ENCODE data around the gene RAX.

The RAX gene

DNA sequence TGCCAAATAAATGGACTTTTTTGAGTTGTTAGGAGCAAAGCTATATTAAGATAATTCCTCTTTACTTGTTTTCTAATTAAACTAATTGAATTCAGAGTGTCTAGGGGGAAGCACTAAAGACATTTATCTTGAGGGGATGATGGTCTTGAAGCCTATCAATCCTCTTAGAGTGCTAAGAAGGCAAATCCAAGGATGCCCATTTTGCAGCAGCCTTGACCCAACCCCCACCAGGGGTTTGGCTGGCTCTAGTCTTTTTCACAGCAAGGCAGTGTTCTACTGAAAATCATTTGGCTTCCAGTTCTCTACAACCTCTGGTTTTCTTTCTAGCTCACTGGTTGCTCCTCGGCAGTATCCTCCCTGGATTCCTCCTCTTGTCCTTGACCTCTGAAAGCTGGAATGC is 6.5 kb upstream of the RAX start:
- no peak overlapping the region for H3K4me3 Mint-ChIP-seq
- H3K27me3 Mint-ChIP-seq = peaks cover 39% of the 10 kb centered on the region
- H3K4me1 Mint-ChIP-seq (ENCODE audit: low read depth) = no peaks in the 10 kb centered on the region
- H3K9me3 Mint-ChIP-seq (ENCODE audit: low read depth) = no peaks in the 10 kb centered on the region
- no peaks in the 10 kb centered on the region for H3K36me3 Mint-ChIP-seq
- H3K27ac Mint-ChIP-seq = no peak overlapping the region

DNA sequence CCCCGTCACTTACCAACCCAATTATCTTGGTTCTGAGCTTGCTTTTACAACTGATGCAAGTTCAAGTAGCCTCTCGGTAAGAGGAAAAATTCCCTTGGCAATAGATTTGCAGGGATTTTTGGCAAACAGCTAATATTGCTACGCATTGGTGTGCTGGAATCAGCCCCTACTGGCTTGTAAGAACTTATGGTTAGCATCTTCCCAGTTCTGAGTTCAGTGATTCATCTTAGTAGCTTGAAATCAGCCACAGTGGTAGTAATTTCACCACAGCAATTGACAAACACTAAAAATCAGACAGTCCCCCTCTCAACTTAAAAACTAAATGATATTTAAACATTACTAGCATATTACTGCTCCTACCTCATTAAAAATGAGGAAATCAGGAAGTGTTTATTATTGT is 5.9 kb upstream of the RAX start:
- H3K9me3 Mint-ChIP-seq (ENCODE audit: low read depth) = no peaks in the 10 kb centered on the region
- H3K27ac Mint-ChIP-seq = no peak overlapping the region
- no peak overlapping the region for H3K4me3 Mint-ChIP-seq
- peaks cover 41% of the 10 kb centered on the region for H3K27me3 Mint-ChIP-seq
- no peaks in the 10 kb centered on the region for H3K36me3 Mint-ChIP-seq
- H3K4me1 Mint-ChIP-seq (ENCODE audit: low read depth) = peaks cover 1% of the 10 kb centered on the region

DNA sequence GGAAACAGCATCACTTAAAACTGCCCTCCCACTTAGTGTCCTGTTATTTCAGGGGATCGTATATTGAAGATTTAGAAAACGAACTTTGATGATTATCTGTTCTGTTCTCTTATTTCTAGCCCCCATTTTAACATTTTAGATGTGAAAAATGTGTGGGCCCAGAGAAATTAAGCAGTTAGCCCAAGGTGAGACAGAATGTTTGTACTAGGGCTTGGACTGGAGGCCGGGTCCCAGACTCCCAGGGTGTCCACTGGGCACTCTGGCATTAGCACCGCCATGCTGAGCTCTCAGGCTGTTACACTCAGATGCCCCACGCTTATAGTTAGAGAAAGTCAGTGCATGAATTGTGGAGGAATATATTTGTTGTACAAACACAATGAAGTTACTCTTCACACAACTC is 5.5 kb upstream of the RAX start:
- Mint-ChIP-seq H3K4me3 (no peak overlapping the region), H3K36me3 (no peaks in the 10 kb centered on the region), H3K4me1 (ENCODE audit: low read depth) (peaks cover 3% of the 10 kb centered on the region), H3K27ac (no peak overlapping the region), H3K27me3 (peaks cover 42% of the 10 kb centered on the region), H3K9me3 (ENCODE audit: low read depth) (no peaks in the 10 kb centered on the region)

DNA sequence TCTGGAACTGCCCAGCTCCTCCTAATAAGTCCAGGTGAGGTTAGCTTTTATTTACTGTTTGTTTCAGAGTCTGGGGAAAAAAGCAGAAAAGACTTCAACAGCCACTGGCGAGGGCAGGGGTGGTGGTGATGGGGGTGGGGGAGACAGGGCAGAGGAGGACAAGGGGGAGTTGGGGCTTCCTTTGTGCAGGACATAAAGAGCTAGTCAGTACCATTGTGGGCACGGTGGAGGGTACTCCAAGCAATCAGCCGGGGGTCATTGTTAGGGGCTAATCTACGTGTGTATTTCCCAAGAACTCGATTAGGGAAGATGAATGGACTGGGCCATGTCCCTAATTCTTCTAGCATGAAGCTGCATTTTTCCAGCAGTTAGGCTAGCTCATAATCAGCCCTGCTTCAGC is 2.8 kb upstream of the RAX start:
- Mint-ChIP-seq H3K27ac (no peak overlapping the region), H3K9me3 (ENCODE audit: low read depth) (no peaks in the 10 kb centered on the region), H3K4me1 (ENCODE audit: low read depth) (peaks cover 9% of the 10 kb centered on the region), H3K36me3 (no peaks in the 10 kb centered on the region), H3K27me3 (peaks cover 41% of the 10 kb centered on the region), H3K4me3 (no peak overlapping the region)

DNA sequence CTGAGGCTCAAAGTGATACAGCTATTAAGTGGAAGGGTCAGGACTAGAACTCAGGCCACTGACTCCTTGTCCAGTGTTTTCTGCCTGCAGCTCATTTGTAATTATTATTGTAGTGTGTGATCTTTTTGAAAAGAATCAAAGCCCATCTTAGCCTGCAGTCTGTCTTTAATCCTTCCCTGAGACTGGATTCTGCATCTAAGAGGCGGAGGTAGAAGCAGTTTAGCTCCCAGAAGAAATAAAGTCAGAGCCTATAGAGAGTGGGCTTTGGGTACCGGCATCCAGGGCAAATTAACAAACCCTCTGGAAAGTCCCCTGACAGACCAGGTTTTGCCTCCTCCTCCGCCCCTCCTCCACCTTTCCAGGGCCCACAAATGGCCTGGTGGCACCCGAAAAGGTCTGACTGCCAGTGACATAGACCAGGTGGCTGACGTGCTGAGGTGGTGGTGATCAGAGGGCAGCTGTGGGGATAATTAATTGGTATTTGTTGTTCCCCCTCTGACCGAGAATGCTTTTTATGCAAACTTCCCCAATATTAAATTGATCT is 2.2 kb upstream of the RAX start:
- no peak overlapping the region for H3K4me3 Mint-ChIP-seq
- H3K27me3 Mint-ChIP-seq = peaks cover 41% of the 10 kb centered on the region
- H3K27ac Mint-ChIP-seq = no peak overlapping the region
- peaks cover 12% of the 10 kb centered on the region for H3K4me1 Mint-ChIP-seq (ENCODE audit: low read depth)
- no peaks in the 10 kb centered on the region for H3K36me3 Mint-ChIP-seq
- no peaks in the 10 kb centered on the region for H3K9me3 Mint-ChIP-seq (ENCODE audit: low read depth)

DNA sequence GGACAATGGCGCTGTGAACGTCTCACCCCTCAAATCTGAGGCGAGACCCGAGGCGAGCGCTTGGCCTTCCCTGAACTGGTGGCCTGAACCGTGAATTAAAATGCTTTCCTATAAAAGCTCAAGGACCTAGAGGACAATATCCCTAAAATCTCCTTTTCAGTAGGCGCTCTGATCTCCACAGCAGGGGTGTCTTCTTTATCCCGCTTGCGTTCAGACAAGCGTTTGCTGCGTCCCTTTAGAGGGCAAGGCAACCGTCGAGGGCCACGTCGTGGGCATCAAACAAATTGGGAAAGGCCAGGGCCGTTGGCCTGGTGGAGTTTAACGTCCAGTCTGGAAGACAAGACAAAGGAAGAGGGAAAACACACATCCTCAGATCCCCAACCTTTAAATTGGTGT is 1.3 kb upstream of the RAX start:
- H3K4me3 Mint-ChIP-seq = no peak overlapping the region
- H3K27me3 Mint-ChIP-seq = peaks cover 46% of the 10 kb centered on the region
- no peaks in the 10 kb centered on the region for H3K36me3 Mint-ChIP-seq
- H3K27ac Mint-ChIP-seq = no peak overlapping the region
- no peaks in the 10 kb centered on the region for H3K9me3 Mint-ChIP-seq (ENCODE audit: low read depth)
- H3K4me1 Mint-ChIP-seq (ENCODE audit: low read depth) = peaks cover 16% of the 10 kb centered on the region

DNA sequence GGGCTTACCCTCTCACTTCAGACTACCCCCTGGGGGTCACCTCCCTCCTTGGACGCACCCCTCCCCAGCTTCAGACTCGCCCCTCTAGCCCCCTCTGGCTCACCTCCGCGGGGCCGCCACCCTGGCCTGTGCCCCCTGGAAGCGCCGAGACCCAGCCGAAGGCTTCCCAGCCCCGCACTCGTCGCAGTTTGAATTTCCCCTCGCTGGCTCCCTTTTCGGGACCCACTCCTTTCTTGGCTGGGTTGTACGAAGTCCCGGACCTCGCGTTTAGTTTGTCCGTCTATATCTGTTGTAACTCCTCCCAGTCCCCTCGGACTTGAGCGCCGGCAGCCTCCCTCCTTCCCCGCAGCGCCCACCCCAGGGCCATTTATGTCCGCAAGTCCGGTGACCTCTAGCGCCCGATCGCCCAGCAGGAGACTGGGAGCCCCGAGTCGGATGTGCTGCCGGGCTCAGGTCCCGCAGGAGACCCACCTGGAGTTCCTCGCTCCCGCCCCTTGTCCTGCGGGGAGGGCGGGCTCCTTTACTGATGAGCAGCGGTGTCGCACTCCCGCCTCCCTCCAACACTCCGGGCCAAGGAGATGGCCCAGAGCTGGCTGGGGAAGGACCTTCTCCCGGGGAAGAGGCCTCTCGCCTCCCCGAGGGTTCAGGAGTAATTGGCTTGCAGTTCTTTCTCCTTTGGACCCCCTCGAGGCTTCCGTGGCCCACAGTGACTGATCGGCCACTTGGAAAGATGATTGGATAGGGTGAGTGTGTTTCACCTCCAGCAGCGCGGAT is 692 bp upstream of the RAX start:
- H3K27ac Mint-ChIP-seq = no peak overlapping the region
- no peaks in the 10 kb centered on the region for H3K36me3 Mint-ChIP-seq
- H3K4me3 Mint-ChIP-seq = peak overlapping the region; percentile 52
- peaks cover 16% of the 10 kb centered on the region for H3K4me1 Mint-ChIP-seq (ENCODE audit: low read depth)
- H3K9me3 Mint-ChIP-seq (ENCODE audit: low read depth) = no peaks in the 10 kb centered on the region
- H3K27me3 Mint-ChIP-seq = peaks cover 46% of the 10 kb centered on the region

DNA sequence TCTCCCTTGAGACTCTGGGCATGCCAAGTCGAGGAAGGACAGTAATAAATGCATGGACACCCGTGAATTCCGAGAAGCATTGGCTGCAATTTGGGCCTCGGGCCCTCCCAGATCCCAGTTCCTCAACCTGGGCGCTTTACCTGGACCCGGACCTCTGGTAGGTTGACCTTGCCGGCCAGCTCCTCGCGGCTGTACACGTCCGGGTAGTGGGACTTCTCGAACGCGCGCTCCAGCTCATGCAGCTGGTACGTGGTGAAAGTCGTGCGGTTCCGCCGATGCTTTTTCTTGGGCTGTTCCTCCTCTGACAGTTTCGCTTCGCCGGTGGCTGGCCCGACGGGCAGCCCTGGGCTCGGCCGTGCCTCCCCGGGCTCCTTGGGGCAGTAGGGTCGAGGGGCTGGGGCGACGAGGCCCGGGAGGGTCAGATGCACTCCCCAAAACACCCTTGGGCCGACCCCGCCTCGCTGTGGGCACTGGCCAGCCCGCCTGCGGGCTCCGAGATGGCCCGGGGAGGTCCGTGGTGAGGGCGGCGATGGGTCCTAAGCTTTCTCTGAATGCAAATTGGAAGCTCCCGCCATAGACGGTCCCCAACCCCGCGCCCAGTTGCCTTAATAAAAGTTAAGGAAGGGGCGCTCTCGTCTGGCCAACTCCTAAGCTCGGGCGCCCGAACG is 899 bp downstream of the RAX start:
- Mint-ChIP-seq H3K4me1 (ENCODE audit: low read depth) (peaks cover 22% of the 10 kb centered on the region), H3K9me3 (ENCODE audit: low read depth) (no peaks in the 10 kb centered on the region), H3K4me3 (peak overlapping the region; percentile 52), H3K27ac (no peak overlapping the region), H3K27me3 (peaks cover 51% of the 10 kb centered on the region), H3K36me3 (no peaks in the 10 kb centered on the region)

DNA sequence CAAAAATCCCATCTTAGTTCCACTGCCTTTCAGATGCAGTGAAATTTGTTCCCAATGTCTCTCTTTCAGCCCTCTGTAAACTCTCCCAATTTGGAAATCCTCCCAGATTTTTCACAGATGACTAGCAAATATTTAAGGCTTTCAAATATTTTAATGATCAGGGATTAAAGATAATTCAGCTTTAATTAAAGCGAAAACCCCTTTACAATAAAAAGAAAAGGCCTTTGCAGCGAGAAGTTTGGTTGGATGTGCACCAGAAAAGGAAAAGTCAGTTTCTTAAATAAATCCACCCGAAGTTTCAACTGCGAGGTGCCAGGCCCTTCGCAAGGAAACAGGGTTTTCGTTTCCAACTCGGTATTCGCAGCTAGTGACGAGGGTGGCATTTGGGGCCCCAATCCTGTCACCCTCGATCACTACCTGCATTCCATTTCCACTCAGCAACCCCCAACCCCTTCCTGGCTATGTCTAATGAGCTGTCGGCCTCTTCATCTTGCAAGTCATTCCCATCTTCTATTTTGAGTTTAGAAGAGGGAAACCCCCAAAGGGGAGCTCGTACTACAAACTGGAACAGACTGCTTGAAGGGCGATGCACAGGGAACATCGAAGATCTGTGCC is 1.5 kb downstream of the RAX start:
- no peaks in the 10 kb centered on the region for H3K36me3 Mint-ChIP-seq
- H3K4me1 Mint-ChIP-seq (ENCODE audit: low read depth) = peaks cover 28% of the 10 kb centered on the region
- H3K27me3 Mint-ChIP-seq = peaks cover 55% of the 10 kb centered on the region
- H3K9me3 Mint-ChIP-seq (ENCODE audit: low read depth) = no peaks in the 10 kb centered on the region
- no peak overlapping the region for H3K27ac Mint-ChIP-seq
- peak overlapping the region; percentile 52 for H3K4me3 Mint-ChIP-seq

DNA sequence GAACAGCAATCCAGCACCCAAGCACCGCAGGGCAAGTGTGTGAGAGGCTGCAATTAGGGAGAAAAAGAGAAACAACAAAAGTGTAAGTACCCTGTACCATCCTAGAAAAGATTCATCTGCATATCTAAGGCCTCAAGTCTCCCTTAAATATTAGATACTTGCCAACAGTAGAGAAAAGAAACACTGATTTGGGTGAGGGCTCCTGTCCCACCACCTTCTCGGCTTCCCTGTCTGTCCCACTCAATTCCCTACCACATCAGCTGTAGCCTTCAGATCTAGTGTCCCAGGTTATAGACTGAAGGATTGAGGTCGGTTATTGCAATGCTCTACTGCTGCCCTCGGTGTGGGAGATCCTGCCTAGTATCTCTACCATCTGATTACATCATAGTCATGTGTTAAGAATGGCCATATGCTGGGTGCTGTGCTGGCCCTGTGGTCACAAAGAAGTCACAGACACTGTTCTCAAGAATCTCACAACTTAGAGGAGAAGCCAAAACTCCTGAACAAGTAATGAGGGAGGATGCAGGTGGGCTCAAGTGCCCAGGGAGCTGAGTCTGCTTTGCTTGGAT is 2.5 kb downstream of the RAX start:
- H3K4me1 Mint-ChIP-seq (ENCODE audit: low read depth) = peaks cover 36% of the 10 kb centered on the region
- no peaks in the 10 kb centered on the region for H3K9me3 Mint-ChIP-seq (ENCODE audit: low read depth)
- no peaks in the 10 kb centered on the region for H3K36me3 Mint-ChIP-seq
- H3K4me3 Mint-ChIP-seq = no peak overlapping the region
- H3K27me3 Mint-ChIP-seq = peaks cover 55% of the 10 kb centered on the region
- no peak overlapping the region for H3K27ac Mint-ChIP-seq

DNA sequence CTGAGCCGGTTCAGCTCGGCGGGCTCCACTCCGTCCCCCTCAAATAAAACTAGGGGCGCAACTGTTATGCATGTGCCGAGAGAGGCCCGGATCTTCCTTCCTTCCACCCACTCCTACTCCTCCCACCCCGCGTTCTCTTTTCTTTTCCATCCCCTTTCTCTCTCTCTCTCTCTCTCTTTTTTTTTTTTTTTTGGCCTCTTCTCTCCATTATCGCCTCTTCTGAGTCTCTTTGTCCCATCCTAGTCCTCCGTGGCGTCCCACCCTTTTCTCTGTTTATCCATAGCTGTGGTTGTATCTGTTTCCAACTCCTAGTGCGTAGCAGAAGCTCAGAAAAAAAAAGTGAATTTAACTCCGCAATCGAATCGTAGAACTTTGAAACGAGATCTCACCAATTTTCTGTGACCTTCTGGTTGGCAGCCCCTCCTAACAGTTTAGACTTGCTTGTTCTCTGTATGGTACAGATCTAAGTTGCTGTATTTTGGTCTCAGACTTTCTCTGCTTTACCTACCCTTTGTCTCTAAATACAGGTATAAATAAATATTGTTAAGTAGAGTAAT is 3.6 kb downstream of the RAX start:
- peaks cover 38% of the 10 kb centered on the region for H3K4me1 Mint-ChIP-seq (ENCODE audit: low read depth)

DNA sequence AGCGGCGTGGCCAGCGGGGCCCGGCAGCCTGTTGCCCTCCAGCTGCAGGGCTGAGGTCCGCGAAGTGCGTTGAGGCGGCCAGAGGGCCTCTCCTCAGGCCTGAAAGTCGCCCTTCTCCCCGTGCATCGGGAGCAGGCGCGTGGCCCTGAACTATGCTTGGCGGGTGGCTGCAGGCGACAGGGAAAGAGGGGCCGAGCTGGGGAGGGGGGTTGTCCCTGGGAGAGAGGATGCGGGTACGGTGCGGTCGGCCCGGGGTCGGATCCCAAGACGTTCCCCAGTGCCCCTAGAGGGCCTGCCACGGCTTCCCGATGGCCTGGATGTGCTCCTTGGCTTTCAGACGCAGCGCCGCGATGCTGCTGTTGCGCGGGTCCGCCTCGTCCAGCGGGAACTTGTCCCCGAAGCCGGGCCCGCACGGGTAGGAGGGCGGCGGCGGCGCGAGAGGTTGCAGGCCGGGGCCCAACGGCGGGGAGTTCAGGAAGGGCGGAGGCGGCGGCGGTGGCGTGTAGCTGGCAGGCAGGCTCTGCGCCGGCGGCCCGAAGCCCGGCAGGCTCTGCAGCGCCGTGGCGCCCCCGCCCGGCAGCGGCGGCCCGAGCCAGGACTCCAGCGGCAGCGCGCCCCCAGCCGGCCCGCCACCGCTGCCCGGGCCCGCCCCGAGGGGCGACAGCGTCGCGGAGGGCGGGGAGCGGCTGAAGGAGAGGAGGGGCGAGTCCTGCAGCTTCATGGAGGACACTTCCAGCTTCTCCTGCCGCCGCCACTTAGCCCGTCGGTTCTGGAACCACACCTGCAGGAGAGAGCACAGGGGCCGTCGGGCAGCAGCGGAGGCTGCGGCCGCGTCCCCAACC is 4.3 kb downstream of the RAX start:
- H3K36me3 Mint-ChIP-seq = no peaks in the 10 kb centered on the region
- no peak overlapping the region for H3K27ac Mint-ChIP-seq
- H3K4me3 Mint-ChIP-seq = peak overlapping the region; percentile 42
- peaks cover 36% of the 10 kb centered on the region for H3K4me1 Mint-ChIP-seq (ENCODE audit: low read depth)
- peaks cover 43% of the 10 kb centered on the region for H3K27me3 Mint-ChIP-seq
- H3K9me3 Mint-ChIP-seq (ENCODE audit: low read depth) = no peaks in the 10 kb centered on the region

More for the DNA sequence above, 3.6 kb downstream of the RAX start:
- Mint-ChIP-seq H3K27ac (no peak overlapping the region), H3K9me3 (ENCODE audit: low read depth) (no peaks in the 10 kb centered on the region), H3K27me3 (peaks cover 48% of the 10 kb centered on the region), H3K36me3 (no peaks in the 10 kb centered on the region), H3K4me3 (peak overlapping the region; percentile 62)

DNA sequence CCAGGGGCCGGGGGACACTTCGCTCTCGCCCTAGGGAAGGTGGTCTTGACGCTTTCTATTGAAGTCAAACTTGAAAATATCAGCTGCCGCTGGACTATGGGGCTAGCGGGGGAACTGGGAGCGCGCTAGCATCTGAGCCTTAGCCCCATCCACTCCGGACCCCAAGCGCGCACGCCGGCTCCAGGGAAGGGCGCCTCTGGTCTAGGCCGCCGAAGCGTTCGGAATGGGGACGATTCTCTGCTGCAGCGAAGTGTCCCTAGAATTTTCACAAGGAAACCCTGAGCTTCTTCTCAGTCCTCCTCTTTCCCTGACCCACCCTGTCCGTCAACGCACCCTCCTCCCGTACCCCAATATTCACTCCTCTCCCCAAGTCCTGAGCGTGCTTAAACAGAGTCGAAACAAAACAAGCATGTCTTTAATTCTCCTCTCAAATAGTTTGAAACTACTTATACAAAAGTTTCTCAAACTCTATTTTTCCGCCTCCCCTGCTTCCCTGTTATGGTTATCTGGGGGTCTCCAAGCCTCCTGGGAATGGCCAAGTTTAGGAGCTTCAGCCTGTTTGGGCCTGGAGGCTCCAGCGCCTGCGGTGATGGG is 5.0 kb downstream of the RAX start:
- Mint-ChIP-seq H3K4me3 (peak overlapping the region; percentile 30), H3K27ac (no peak overlapping the region), H3K27me3 (peaks cover 47% of the 10 kb centered on the region), H3K36me3 (no peaks in the 10 kb centered on the region), H3K4me1 (ENCODE audit: low read depth) (peaks cover 34% of the 10 kb centered on the region), H3K9me3 (ENCODE audit: low read depth) (no peaks in the 10 kb centered on the region)

Measured in activated naive CD8-positive, alpha-beta T cell (primary cell).